Stimulated activated CD8-positive, alpha-beta memory T cell treated with anti-CD3 and anti-CD28 coated beads, Interleukin-7, amount 100 ng/mL, for 24 hours (primary cell): ENCODE results near the gene ELOVL2.
"Not testable (repeated sequence)": the region's sequence is repeated elsewhere in the genome, so short reads cannot be mapped to it uniquely, and the experiment has no call there.

Source experiments
- DNase-seq: peaks from one replicate; pipeline ENCODE4 v3.0.0-alpha.2; 2020; ENCODE audit warnings: low read depth

ELOVL2 gene, protein sequence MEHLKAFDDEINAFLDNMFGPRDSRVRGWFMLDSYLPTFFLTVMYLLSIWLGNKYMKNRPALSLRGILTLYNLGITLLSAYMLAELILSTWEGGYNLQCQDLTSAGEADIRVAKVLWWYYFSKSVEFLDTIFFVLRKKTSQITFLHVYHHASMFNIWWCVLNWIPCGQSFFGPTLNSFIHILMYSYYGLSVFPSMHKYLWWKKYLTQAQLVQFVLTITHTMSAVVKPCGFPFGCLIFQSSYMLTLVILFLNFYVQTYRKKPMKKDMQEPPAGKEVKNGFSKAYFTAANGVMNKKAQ

DNA sequence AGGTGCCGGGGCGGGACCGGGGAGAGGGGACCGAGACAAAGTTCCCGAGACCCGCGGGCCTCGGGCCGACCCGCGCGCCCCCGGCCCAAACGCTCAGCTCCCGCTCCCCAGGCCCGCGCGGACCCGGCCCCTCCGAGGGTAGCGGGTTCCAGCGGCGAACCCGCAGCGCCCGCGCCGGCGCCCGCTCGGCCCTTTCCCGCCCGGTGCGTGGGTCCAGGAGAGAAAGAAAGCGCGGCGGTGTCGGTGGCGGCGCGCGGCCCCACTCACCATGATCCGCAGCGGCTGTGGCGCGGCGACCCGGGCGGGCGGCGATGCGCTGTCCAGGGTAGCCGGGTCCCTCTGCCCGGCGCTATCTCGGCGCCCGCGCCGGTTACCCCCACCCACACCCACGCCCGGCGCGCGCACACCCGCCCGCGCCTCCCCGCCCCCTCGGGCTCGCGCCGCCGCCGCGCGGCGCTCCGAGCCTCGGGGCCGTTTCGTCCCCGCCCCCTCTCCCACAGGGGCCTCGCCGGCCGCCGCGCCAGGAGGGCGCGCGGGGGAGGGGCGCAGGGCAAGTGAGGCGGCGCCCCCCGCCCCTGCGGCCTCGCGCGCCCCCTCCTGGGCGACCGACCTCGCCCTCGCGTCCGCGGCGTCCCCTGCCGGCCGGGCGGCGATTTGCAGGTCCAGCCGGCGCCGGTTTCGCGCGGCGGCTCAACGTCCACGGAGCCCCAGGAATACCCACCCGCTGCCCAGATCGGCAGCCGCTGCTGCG is at the start of gene ELOVL2:
Gene ELOVL2 (minus strand): TSS at position 345 of the 751 bp plus-strand sequence. CDS start 75 bp downstream, at position 270.
- no peak for DNase-seq

DNA sequence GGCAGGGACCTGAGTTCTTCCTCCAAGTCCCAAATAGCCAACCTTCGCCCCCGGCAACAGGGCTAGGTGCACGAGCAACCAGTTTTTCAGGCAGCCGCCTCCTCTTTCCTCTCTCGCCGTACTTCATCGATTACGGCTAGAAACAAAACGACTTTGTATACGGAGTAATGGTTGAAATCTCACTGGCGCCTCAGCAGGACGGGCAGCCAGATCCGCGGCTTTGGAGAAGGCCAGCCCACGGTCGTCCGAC is 49.2 kb upstream of the ELOVL2 start:
- no peak for DNase-seq

GRCh38 chr6:11092668-11093375 is 48.7 kb upstream of the ELOVL2 start:
- DNase-seq = no peak

DNA sequence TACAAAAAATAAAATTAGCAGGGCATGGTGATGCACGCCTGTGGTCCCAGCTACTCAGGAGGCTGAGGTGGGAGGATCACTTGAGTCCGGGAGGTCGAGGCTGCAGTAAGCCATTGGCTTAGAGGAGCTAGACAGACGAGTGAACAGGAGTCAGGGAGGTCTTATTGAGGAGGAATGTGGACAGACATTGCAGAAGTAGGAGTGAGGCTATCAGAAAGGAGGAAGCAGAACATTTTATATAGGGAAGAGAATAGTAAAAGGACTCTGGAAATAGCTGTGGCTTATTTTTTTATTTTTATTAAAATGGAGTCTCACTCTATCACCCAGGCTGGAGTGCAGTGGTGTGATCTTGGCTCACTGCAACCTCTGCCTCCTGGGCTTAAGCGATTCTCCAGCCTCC is 47.0 kb upstream of the ELOVL2 start:
- not testable (repeated sequence) for DNase-seq

DNA sequence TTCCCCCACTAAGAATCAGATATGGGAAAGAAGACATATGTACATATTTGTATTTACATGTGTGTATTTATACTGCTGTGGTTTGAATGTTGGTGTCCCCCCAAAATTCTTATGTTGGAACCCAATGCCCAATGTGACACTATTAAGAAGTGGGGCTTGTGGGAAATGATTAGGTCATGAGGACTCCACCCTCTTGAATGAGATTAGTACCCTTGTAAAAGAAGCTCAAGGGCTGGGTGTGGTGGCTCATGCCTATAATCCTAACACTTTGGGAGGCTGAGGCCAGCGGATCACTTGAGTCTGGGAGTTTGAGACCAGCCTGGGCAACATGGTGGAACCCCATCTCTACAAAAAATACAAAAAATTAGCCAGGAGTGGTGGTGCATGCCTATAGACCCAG is 45.6 kb upstream of the ELOVL2 start:
- no peak for DNase-seq

DNA sequence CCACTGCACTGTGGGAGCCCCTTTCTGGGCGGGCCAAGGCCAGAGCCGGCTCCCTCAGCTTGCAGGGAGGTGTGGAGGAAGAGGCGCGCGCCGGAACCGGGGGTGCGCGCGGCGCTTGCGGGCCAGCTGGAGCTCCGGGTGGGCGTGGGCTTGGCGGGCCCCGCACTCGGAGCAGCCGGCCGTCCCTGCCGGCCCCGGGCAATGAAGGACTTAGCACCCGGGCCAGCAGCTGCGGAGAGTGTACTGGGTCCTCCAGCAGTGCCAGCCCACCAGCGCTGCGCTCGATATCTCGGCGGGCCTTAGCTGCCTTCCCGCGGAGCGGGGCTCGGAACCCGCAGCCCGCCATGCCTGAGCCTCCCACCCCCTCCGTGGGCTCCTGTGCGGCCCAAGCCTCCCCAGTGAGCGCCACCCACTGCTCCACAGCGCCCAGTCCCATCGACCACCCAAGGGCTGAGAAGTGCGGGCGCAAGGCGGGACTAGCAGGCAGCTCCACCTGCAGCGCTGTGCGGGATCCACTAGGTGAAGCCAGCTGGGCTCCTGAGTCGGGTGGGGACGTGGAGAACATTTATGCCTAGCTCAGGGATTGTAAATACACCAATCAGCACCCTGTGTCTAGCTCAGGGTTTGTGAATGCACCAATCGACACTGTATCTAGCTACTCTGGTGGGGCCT is 43.2 kb upstream of the ELOVL2 start:
- DNase-seq = not testable (repeated sequence)

DNA sequence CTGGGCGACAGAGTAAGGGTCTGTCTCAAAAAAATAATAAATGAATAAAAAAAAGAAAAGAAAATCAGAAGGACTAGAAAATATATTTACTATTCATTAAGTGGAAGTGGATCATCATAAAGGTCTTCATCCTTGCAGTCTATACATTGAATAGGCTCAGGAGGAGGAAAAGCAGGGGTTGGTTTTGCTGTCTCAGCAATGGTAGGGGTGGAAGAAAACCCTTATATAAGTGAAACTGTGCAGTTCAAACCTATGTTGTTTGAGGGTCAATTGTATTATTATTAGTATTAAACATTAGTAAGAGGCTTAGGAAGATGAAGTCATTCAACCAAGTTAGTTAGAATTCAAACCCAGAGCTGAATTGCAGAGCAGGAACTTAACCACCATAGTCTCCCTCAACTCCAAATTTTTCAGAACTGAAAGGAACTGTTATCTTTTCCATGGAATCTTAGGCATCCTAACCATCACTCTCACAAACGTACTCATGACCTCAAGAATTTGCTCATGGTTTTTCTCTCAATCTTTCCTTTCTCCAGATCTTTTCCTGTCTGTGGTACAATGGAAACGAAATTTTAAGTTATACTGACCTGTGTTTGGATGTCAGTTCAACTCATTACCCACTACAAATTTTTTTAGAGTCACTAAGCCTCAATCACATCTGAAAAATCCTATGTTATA is 41.8 kb upstream of the ELOVL2 start:
- no peak for DNase-seq

DNA sequence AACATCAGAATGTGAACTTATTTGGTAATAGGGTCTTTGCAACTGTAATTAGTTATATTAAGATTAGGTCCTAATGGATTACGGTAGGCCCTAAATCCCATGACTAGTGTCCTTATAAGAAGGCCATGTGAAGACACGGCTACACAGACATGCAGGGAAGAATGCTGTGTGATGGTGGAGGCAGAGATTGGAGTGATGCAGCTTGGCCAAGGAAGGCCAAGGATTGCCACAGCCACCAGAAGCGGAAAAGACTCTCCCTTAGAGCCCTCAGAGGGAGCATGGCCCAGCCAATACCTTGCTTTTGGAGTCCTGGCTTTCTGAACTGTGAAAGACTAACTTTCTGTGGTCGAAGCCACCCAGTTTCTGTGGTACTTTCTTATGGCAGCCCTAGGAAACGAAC is 39.9 kb upstream of the ELOVL2 start:
- no peak for DNase-seq

- no peak for DNase-seq
These were observed 39.4 kb upstream of the ELOVL2 start for GRCh38 chr6:11083491-11083890.

- DNase-seq = no peak
These were observed 36.2 kb upstream of the ELOVL2 start for GRCh38 chr6:11080296-11080695.

- DNase-seq = no peak
These were observed 34.2 kb upstream of the ELOVL2 start for GRCh38 chr6:11078266-11078665.

DNA sequence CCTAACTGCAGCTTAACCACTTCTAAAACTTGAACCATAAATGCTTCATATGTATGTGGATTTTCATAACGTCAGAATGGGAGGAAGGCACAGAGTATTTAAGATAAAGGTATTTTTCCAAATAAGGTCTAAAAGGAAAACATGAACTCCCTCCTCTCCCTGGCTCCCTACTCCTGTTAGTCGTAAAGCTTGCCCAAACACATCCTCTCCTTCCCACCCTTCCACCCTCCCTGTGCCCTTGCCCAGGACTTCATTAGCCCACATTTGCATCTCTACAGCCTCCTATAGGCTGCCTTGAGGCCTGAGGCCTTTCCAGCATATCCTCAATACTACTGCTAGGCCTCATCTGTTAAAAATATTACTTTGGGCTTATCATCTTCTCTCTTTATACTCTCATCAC is 32.4 kb upstream of the ELOVL2 start:
- no peak for DNase-seq

GRCh38 chr6:11072101-11072500 is 28.0 kb upstream of the ELOVL2 start:
- no peak for DNase-seq

- no peak for DNase-seq
These were observed 25.7 kb upstream of the ELOVL2 start for GRCh38 chr6:11069760-11070159.

- no peak for DNase-seq
These were observed 23.2 kb upstream of the ELOVL2 start for GRCh38 chr6:11067348-11067747.

- no peak for DNase-seq
These were observed 22.6 kb upstream of the ELOVL2 start for GRCh38 chr6:11066505-11067347.

DNA sequence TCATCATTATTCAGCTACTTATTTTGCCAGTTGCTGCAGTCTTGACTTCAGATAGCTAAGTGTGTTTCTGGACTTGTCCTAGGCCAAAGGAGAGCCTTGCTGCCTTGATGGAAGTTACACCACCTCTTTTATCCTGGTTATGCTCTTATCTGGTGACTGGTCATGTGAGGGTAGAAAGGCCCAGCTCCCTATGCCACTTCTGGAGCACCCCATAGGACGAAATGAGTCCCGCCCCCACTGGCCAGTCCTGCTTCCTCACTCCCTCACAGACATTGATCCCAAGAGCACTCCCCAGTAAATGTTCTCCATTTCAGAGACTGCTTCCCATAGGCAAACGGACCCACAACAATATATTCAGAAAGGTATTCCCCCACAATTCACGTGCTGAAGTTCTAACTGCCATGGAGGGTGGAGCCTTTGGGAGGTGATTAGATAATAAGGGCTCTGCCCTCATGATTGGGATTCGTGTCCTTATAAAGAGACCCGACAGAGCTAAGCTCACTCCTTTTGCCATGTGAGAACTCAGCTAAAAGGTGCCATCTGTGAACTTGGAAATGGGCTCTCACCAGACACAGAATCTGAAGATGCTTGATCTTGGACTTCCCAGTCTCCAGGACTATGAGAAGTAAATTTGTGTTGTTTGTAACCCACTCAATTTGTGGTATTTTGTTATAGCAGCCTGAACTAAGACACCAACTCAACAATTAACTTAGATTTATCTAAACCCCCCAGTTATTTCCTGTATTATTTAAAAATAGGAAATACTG is 21.5 kb upstream of the ELOVL2 start:
- no peak for DNase-seq

DNA sequence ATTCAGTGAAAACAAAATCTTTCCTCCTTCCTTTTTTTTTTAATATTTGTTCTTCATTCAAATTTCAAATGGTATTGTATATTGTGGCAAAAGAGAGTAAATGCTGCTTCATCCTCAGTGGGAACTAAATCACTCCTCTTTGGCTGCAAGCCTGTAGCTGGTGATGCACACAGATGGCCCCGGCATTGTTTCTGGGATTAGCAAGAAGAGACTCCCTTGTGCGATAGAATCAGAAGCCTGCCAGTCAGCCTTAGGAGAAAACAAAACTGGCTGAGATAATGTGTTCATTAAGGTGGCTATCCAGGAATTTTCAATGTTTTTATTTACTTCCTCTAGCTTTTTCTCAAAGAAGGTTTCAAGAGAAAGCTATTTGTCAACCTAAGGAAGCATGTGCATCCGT is 20.7 kb upstream of the ELOVL2 start:
- no peak for DNase-seq

- no peak for DNase-seq
These were observed 18.6 kb upstream of the ELOVL2 start for GRCh38 chr6:11062715-11063114.

DNA sequence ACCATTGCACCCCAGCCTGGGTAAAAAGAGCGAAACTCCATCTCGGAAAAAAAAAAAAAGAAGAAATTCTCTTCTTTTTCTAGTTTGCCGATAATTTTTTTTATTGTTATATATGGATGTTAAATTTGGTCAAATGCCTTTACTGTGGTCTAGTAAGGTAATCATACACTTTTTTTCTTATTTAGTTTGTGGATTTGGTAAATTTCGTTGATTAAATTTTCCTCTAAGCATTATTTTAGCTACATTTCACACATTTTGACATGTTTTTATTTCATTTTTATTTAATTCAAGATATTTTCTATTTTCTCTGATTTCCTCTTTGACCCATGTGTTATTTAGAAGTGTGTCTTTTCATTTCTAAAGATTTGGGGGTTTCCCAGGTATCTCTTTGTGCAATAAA is 18.0 kb upstream of the ELOVL2 start:
- DNase-seq = no peak

DNA sequence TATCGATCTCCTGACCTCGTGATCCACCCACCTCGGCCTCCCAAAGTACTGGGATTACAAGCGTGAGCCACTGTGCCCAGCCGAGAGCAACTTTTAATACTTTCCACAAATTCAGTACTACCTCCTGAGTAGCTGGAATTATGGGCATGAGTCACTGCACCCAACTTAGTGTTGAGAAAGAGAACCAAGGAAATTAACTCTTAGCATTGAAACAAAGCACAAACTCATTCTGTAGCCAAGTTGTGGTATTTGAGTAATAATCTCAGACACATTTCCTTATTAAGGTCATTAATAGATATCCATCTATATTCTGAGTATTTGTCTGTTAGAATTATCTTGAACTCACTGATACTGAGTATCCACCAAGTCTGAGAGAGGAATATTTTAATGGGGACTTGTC is 14.3 kb upstream of the ELOVL2 start:
- DNase-seq = no peak
